ENCODE measurements around the gene NOP56. TPM values are rescaled to one million over a fixed set of nuclear protein-coding genes. Genes with fewer than 3 reads are reported as not detected.

NOP56 gene
- total RNA-seq, 1 donor from 2014 or later: 84.9 TPM

GRCh38 chr20:2606507-2607006, 45.9 kb upstream of the NOP56 start:
- Histone ChIP-seq H3K4me3 (no peak overlapping the region), H3K9me3 (peaks cover 19% of the 10 kb centered on the region), H3K36me3 (no peaks in the 10 kb centered on the region), H3K27me3 (ENCODE audit: low read depth) (no peaks in the 10 kb centered on the region), H3K4me1 (no peaks in the 10 kb centered on the region), H3K27ac (no peak overlapping the region)
- TF ChIP-seq, protein P1, sequence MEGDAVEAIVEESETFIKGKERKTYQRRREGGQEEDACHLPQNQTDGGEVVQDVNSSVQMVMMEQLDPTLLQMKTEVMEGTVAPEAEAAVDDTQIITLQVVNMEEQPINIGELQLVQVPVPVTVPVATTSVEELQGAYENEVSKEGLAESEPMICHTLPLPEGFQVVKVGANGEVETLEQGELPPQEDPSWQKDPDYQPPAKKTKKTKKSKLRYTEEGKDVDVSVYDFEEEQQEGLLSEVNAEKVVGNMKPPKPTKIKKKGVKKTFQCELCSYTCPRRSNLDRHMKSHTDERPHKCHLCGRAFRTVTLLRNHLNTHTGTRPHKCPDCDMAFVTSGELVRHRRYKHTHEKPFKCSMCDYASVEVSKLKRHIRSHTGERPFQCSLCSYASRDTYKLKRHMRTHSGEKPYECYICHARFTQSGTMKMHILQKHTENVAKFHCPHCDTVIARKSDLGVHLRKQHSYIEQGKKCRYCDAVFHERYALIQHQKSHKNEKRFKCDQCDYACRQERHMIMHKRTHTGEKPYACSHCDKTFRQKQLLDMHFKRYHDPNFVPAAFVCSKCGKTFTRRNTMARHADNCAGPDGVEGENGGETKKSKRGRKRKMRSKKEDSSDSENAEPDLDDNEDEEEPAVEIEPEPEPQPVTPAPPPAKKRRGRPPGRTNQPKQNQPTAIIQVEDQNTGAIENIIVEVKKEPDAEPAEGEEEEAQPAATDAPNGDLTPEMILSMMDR (IDR thresholded peaks at IDR 0.05): no peak
- intact Hi-C loops (cut with DNase I): no loop called here
- DNase-seq (no peak), ATAC-seq (no peak)

GRCh38 chr20:2610326-2610725, 42.1 kb upstream of the NOP56 start:
- H3K4me3 ChIP-seq: no peak overlapping the region
- DNase-seq (no peak), ATAC-seq (no peak)
- peaks cover 19% of the 10 kb centered on the region for H3K9me3 ChIP-seq
- TF ChIP-seq, protein P1 (IDR thresholded peaks at IDR 0.05): no peak
- no peaks in the 10 kb centered on the region for H3K27me3 ChIP-seq (ENCODE audit: low read depth)
- intact Hi-C loops (cut with DNase I): no loop called here
- H3K36me3 ChIP-seq: no peaks in the 10 kb centered on the region
- no peaks in the 10 kb centered on the region for H3K4me1 ChIP-seq
- H3K27ac ChIP-seq: no peak overlapping the region

GRCh38 chr20:2610941-2611720, 41.3 kb upstream of the NOP56 start:
- H3K4me1 ChIP-seq: no peaks in the 10 kb centered on the region
- no peak overlapping the region for H3K4me3 ChIP-seq
- H3K36me3 ChIP-seq: no peaks in the 10 kb centered on the region
- TF ChIP-seq, protein P1 (IDR thresholded peaks at IDR 0.05): no peak
- no peak overlapping the region for H3K27ac ChIP-seq
- DNase-seq: no peak
- peaks cover 13% of the 10 kb centered on the region for H3K9me3 ChIP-seq
- H3K27me3 ChIP-seq (ENCODE audit: low read depth): no peaks in the 10 kb centered on the region
- intact Hi-C loops (cut with DNase I): no loop called here
- ATAC-seq: no peak

GRCh38 chr20:2612073-2612472, 40.4 kb upstream of the NOP56 start:
- Histone ChIP-seq H3K27me3 (ENCODE audit: low read depth) (no peaks in the 10 kb centered on the region), H3K9me3 (peaks cover 4% of the 10 kb centered on the region), H3K4me1 (no peaks in the 10 kb centered on the region), H3K4me3 (no peak overlapping the region), H3K27ac (no peak overlapping the region), H3K36me3 (no peaks in the 10 kb centered on the region)
- ATAC-seq: no peak
- no peak for DNase-seq
- intact Hi-C loops (cut with DNase I): no loop called here
- TF ChIP-seq, protein P1 (IDR thresholded peaks at IDR 0.05): no peak

DNA sequence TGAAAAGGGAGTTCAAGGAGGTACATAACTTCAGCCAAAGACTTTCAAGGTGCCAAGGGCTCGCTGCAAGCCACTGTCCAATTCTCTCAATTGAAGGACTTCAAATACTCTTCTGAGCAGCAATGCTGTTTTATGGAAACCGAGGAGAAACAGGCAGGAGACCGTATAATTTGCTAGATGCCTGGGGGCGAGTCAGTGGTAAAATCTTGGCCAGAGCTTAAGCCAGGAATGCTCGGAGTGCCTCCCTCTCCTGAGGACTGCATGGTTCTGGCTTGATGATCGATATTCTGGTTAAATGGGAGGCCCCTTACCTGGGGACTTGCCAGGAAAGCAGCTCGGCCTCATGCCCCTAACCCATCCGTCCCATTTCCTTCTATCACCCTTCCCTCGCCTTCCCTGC, 35.8 kb upstream of the NOP56 start:
- no peak for ATAC-seq
- H3K27ac ChIP-seq: no peak overlapping the region

More for the DNA sequence above, 35.8 kb upstream of the NOP56 start:
- no peaks in the 10 kb centered on the region for H3K4me1 ChIP-seq
- no peaks in the 10 kb centered on the region for H3K27me3 ChIP-seq (ENCODE audit: low read depth)
- no peaks in the 10 kb centered on the region for H3K9me3 ChIP-seq
- H3K36me3 ChIP-seq: no peaks in the 10 kb centered on the region
- intact Hi-C loops (cut with DNase I): no loop called here
- no peak overlapping the region for H3K4me3 ChIP-seq
- TF ChIP-seq, protein P1 (IDR thresholded peaks at IDR 0.05): no peak
- DNase-seq: no peak
